ENCODE measurements around the gene VPS11. TPM values are rescaled to one million over a fixed set of nuclear protein-coding genes. Genes with fewer than 3 reads are reported as not detected.
A peak's percentile ranks its signal among the peaks of the same experiment; 100 is the strongest.

VPS11 gene
- total and polyA plus RNA-seq, 4 experiments from 2014 or later: 36.0 to 61.7 (median 58.7) TPM

GRCh38 chr11:119062779-119063178 is 4.8 kb upstream of the VPS11 start:
- H3K36me3 Mint-ChIP-seq: peaks cover 0 to 13% of the 10 kb centered on the region in 2 donors
- no peaks in the 10 kb centered on the region for H3K36me3 ChIP-seq (ENCODE audit: insufficient read depth, low read length)
- no peaks in the 10 kb centered on the region for H3K9me3 Mint-ChIP-seq
- H3K4me3 Mint-ChIP-seq: no peak overlapping the region
- ChIA-PET POLR2A (ENCODE audit: partially characterized antibody) (interaction anchor here (3.3 kb wide), 1 partner anchor 32 kb away, joined by 11 read pairs; a partner anchor contains a TSS), CTCF (ENCODE audit: partially characterized antibody) (interaction anchor here (0.6 to 3.3 kb wide), 5 partner anchors 11 to 259 kb away, joined by 3 to 11 read pairs (median 3); no protein-coding TSS in a partner anchor)
- no peak overlapping the region for H3K4me3 ChIP-seq (ENCODE audit: low read length in 2 of 2)
- no peaks in the 10 kb centered on the region for H3K9me3 ChIP-seq (ENCODE audit: control insufficient read depth in 1 of 2, low read length in 2 of 2)
- DNase-seq: no peak
- peaks cover 29% of the 10 kb centered on the region for H3K4me1 ChIP-seq (ENCODE audit: insufficient read depth, low read length)
- H3K27me3 Mint-ChIP-seq: no peaks in the 10 kb centered on the region
- no peak overlapping the region for H3K27ac Mint-ChIP-seq
- H3K27me3 ChIP-seq (ENCODE audit: insufficient read depth, low read length): no peaks in the 10 kb centered on the region
- H3K4me1 Mint-ChIP-seq: peaks cover 17 to 37% (median 32%) of the 10 kb centered on the region in 4 donors
- H3K27ac ChIP-seq (ENCODE audit: low read depth, low read length): no peak overlapping the region
- intact Hi-C loops (cut with micrococcal nuclease): no loop called here

DNA sequence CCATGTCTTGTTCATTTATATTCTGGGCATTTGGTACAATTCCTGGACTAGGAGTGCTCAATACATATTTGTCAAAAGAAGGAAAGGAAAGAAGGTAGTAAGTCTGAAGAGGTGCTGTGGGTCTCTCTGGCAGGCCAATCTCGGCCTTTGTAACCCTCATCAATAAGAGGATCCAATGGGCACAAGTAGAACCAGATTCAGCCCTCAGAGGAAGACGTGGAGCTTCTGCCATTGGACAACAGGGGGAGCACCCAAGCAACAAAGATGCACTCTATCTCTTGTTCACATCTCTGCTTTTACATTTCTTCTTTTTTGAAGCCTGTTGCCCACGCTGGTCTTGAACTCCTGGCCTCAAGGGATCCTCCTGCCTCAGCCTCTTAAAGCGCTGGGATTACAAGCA is 2.2 kb upstream of the VPS11 start:
- peak overlapping the region; percentile 3 to 74 (median 36) for H3K4me3 Mint-ChIP-seq
- Histone ChIP-seq H3K27ac (ENCODE audit: low read depth, low read length) (peak overlapping the region; percentile 88), H3K36me3 (ENCODE audit: insufficient read depth, low read length) (peaks cover 3% of the 10 kb centered on the region), H3K4me3 (ENCODE audit: low read length in 2 of 2) (no peak overlapping the region), H3K4me1 (ENCODE audit: insufficient read depth, low read length) (peaks cover 34% of the 10 kb centered on the region), H3K9me3 (ENCODE audit: control insufficient read depth in 1 of 2, low read length in 2 of 2) (no peaks in the 10 kb centered on the region), H3K27me3 (ENCODE audit: insufficient read depth, low read length) (no peaks in the 10 kb centered on the region)
- H3K36me3 Mint-ChIP-seq: peaks cover 5 to 25% of the 10 kb centered on the region in 2 donors
- peaks cover 23 to 43% (median 37%) of the 10 kb centered on the region in 4 donors for H3K4me1 Mint-ChIP-seq
- POLR2A ChIA-PET (ENCODE audit: partially characterized antibody): interaction anchor here (0.7 to 4.6 kb wide), 10 partner anchors 9 to 141 kb away, joined by 3 to 77 read pairs (median 3); partner anchors contain the start of genes ABCG4, C2CD2L, CBL and HINFP
- H3K9me3 Mint-ChIP-seq: no peaks in the 10 kb centered on the region
- peak overlapping the region; percentile 67 to 98 (median 92) for H3K27ac Mint-ChIP-seq
- H3K27me3 Mint-ChIP-seq: no peaks in the 10 kb centered on the region
- peak; percentile 49 to 57 (median 54) for DNase-seq
- CTCF ChIA-PET (ENCODE audit: partially characterized antibody): interaction anchor here (0.8 to 4.2 kb wide), 6 partner anchors 33 to 258 kb away, joined by 3 to 18 read pairs (median 4); partner anchors contain the start of gene SLC37A4
- intact Hi-C loops (cut with micrococcal nuclease): loop anchor here (1.0 to 5.0 kb wide), 3 partner anchors 132 to 258 kb away; no protein-coding TSS in a partner anchor

DNA sequence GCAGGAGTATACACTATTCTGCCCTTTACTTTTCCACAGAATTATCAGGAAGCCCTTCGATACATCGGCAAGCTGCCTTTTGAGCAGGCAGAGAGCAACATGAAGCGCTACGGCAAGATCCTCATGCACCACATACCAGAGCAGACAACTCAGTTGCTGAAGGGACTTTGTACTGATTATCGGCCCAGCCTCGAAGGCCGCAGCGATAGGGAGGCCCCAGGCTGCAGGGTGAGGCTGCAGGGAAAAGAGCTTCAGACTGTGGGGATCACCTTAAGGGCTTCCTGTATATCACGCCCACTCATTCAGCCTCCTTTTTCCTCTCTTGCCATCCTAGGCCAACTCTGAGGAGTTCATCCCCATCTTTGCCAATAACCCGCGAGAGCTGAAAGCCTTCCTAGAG is 10.2 kb downstream of the VPS11 start:
- no peak overlapping the region for H3K4me3 Mint-ChIP-seq
- DNase-seq: no peak
- ChIA-PET POLR2A (ENCODE audit: partially characterized antibody) (interaction anchor here (0.9 to 2.8 kb wide), 3 partner anchors 10 to 29 kb away, joined by 3 to 11 read pairs (median 6); partner anchors contain the start of genes C2CD2L and VPS11), CTCF (ENCODE audit: partially characterized antibody) (no interaction called here)
- Histone ChIP-seq H3K4me1 (ENCODE audit: insufficient read depth, low read length) (no peaks in the 10 kb centered on the region), H3K9me3 (ENCODE audit: control insufficient read depth in 1 of 2, low read length in 2 of 2) (no peaks in the 10 kb centered on the region), H3K36me3 (ENCODE audit: insufficient read depth, low read length) (peaks cover 73% of the 10 kb centered on the region), H3K4me3 (ENCODE audit: low read length in 2 of 2) (no peak overlapping the region), H3K27me3 (ENCODE audit: insufficient read depth, low read length) (no peaks in the 10 kb centered on the region), H3K27ac (ENCODE audit: low read depth, low read length) (no peak overlapping the region)
- H3K36me3 Mint-ChIP-seq: peaks cover 58 to 74% of the 10 kb centered on the region in 2 donors
- no peaks in the 10 kb centered on the region for H3K9me3 Mint-ChIP-seq
- peak overlapping the region in 1 of 7 donors; percentile 36 for H3K27ac Mint-ChIP-seq
- H3K4me1 Mint-ChIP-seq: peaks cover 0 to 1% (median under 1%) of the 10 kb centered on the region in 4 donors
- intact Hi-C loops (cut with micrococcal nuclease): no loop called here
- no peaks in the 10 kb centered on the region for H3K27me3 Mint-ChIP-seq

DNA sequence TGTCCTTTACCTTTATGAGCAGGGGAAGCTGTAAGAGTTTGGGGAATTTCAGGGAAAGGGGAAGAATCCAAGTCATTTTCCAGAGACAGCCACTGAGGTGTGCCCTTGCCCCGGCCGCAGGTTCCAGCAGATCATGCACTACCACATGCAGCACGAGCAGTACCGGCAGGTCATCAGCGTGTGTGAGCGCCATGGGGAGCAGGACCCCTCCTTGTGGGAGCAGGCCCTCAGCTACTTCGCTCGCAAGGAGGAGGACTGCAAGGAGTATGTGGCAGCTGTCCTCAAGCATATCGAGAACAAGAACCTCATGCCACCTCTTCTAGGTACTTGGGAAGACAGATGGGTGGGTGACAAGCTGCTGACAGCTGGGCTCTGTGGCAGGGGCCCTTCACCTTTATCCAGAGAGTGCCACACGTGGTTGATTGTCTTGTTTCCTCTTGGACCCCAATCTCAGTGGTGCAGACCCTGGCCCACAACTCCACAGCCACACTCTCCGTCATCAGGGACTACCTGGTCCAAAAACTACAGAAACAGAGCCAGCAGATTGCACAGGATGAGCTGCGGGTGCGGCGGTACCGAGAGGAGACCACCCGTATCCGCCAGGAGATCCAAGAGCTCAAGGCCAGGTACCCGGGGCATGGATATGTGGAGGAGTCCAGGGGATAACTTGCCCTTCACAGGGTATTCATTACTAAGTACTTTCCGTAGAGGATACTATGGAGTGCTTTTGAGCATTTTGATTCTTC is 11.2 kb downstream of the VPS11 start:
- H3K27me3 ChIP-seq (ENCODE audit: insufficient read depth, low read length): no peaks in the 10 kb centered on the region
- no peak overlapping the region for H3K4me3 Mint-ChIP-seq
- H3K9me3 Mint-ChIP-seq: no peaks in the 10 kb centered on the region
- no peaks in the 10 kb centered on the region for H3K4me1 Mint-ChIP-seq
- no peak for DNase-seq
- H3K27me3 Mint-ChIP-seq: no peaks in the 10 kb centered on the region
- H3K27ac ChIP-seq (ENCODE audit: low read depth, low read length): no peak overlapping the region
- ChIA-PET CTCF (ENCODE audit: partially characterized antibody) (interaction anchor here (1.1 to 1.4 kb wide), 2 partner anchors 11 to 49 kb away, joined by 3 read pairs; partner anchors contain the start of gene VPS11), POLR2A (ENCODE audit: partially characterized antibody) (interaction anchor here (0.9 to 2.8 kb wide), 3 partner anchors 11 to 28 kb away, joined by 3 to 11 read pairs (median 6); partner anchors contain the start of genes C2CD2L and VPS11)
- H3K36me3 Mint-ChIP-seq: peaks cover 49 to 64% of the 10 kb centered on the region in 2 donors
- H3K4me1 ChIP-seq (ENCODE audit: insufficient read depth, low read length): no peaks in the 10 kb centered on the region
- H3K27ac Mint-ChIP-seq: peak overlapping the region in 2 of 7 donors; percentile 9 to 47
- H3K36me3 ChIP-seq (ENCODE audit: insufficient read depth, low read length): peaks cover 63% of the 10 kb centered on the region
- H3K4me3 ChIP-seq (ENCODE audit: low read length in 2 of 2): no peak overlapping the region
- no peaks in the 10 kb centered on the region for H3K9me3 ChIP-seq (ENCODE audit: control insufficient read depth in 1 of 2, low read length in 2 of 2)
- intact Hi-C loops (cut with micrococcal nuclease): no loop called here

- Mint-ChIP-seq H3K36me3 (peaks cover 46 to 64% of the 10 kb centered on the region in 2 donors), H3K4me3 (no peak overlapping the region), H3K27me3 (no peaks in the 10 kb centered on the region), H3K9me3 (peaks cover 0 to 5% (median 0%) of the 10 kb centered on the region in 8 donors), H3K4me1 (peaks cover 9 to 19% (median 14%) of the 10 kb centered on the region in 4 donors), H3K27ac (peak overlapping the region in 4 of 7 donors; percentile 1 to 73 (median 40))
- Histone ChIP-seq H3K27ac (ENCODE audit: low read depth, low read length) (no peak overlapping the region), H3K9me3 (ENCODE audit: control insufficient read depth in 1 of 2, low read length in 2 of 2) (no peaks in the 10 kb centered on the region), H3K4me1 (ENCODE audit: insufficient read depth, low read length) (peaks cover 13% of the 10 kb centered on the region), H3K4me3 (ENCODE audit: low read length in 2 of 2) (no peak overlapping the region), H3K27me3 (ENCODE audit: insufficient read depth, low read length) (no peaks in the 10 kb centered on the region), H3K36me3 (ENCODE audit: insufficient read depth, low read length) (peaks cover 51% of the 10 kb centered on the region)
- ChIA-PET CTCF (ENCODE audit: partially characterized antibody) (interaction anchor here (0.9 to 1.2 kb wide), 3 partner anchors 11 to 242 kb away, joined by 3 read pairs; no protein-coding TSS in a partner anchor), POLR2A (ENCODE audit: partially characterized antibody) (interaction anchor here (2.0 to 2.2 kb wide), 2 partner anchors 13 to 14 kb away, joined by 12 to 13 read pairs; partner anchors contain the start of gene VPS11)
- intact Hi-C loops (cut with micrococcal nuclease): no loop called here
- DNase-seq: no peak
Observed at GRCh38 chr11:119081682-119082260, 14.2 kb downstream of the VPS11 start.

DNA sequence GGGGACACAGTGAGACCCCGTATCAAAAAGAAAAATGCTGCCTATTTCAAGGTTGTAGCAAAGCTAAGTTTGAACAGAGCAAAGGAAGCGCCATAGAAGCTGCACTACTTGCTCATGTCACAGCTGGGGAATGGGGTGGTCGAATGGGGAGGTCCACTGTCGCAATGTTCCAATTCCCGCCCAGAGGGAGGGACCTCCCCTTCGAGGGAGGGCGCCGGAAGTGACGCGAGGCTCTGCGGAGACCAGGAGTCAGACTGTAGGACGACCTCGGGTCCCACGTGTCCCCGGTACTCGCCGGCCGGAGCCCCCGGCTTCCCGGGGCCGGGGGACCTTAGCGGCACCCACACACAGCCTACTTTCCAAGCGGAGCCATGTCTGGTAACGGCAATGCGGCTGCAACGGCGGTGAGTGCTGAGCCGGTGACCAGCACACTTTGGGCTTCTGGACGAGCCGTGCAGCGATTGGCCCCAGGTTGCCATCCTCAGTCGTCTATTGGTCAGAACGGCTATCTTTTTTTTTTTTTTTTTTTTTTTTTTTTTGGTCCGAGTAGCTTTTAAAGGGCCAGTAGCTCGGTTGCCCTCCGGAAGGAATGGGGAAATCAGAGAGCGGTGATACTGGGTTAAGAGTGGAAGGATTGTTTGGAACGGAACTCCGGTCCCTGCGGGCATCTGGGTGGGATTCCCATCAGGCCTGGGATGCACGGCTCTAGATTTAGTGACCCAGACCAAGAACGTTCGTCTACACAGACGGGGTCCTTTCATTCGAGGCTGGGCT is 17.2 kb downstream of the VPS11 start, which contains the start of gene HMBS:
Gene HMBS, plus strand, starts transcription at position 219 of the 774 bp plus-strand sequence. Its CDS starts 153 bp downstream, at position 372.
- peaks cover 13% of the 10 kb centered on the region for H3K4me1 ChIP-seq (ENCODE audit: insufficient read depth, low read length)
- H3K27me3 Mint-ChIP-seq: no peaks in the 10 kb centered on the region
- H3K27me3 ChIP-seq (ENCODE audit: insufficient read depth, low read length): no peaks in the 10 kb centered on the region
- intact Hi-C loops (cut with micrococcal nuclease): loop anchor here (1.0 kb wide), 4 partner anchors 10 to 36 kb away; partner anchors contain the start of genes DPAGT1, HINFP and VPS11
- H3K4me3 ChIP-seq (ENCODE audit: low read length in 2 of 2): peak within 1 kb of the TSS; percentile 83 to 90
- peak; percentile 88 to 93 (median 89) for DNase-seq
- H3K36me3 Mint-ChIP-seq: peaks cover 21 to 35% of the 10 kb centered on the region in 2 donors
- H3K9me3 ChIP-seq (ENCODE audit: control insufficient read depth in 1 of 2, low read length in 2 of 2): no peaks in the 10 kb centered on the region
- H3K36me3 ChIP-seq (ENCODE audit: insufficient read depth, low read length): peaks cover 20% of the 10 kb centered on the region
- peak within 1 kb of the TSS; percentile 92 to 96 (median 94) for H3K4me3 Mint-ChIP-seq
- ChIA-PET CTCF (ENCODE audit: partially characterized antibody) (interaction anchor here (1.0 to 3.8 kb wide), 8 partner anchors 10 to 112 kb away, joined by 3 to 14 read pairs (median 4); partner anchors contain the start of genes C2CD2L, CENATAC and SLC37A4), POLR2A (ENCODE audit: partially characterized antibody) (interaction anchor here (0.7 to 5.0 kb wide), 22 partner anchors 10 to 294 kb away, joined by 3 to 62 read pairs (median 5); partner anchors contain the start of genes C2CD2L, CBL, CENATAC and DDX6)
- H3K9me3 Mint-ChIP-seq: peaks cover 0 to 5% (median 0%) of the 10 kb centered on the region in 8 donors
- H3K27ac Mint-ChIP-seq: peak within 1 kb of the TSS; percentile 93 to 98 (median 96)
- H3K27ac ChIP-seq (ENCODE audit: low read depth, low read length): peak within 1 kb of the TSS; percentile 76
- peaks cover 9 to 19% (median 14%) of the 10 kb centered on the region in 4 donors for H3K4me1 Mint-ChIP-seq

Data from CD4-positive, alpha-beta memory T cell (primary cell).